Immature natural killer cell (primary cell): ENCODE data around the gene CYP19A1. TPM values are rescaled to one million over a fixed set of nuclear protein-coding genes. Genes with fewer than 3 reads are reported as not detected.

ENCODE experiments used
- DNase-seq, 3 donors: peaks; one replicate each; pipeline ENCODE4 v3.0.0; 2022; ENCODE audit warnings: mixed read lengths in 1 of 3
- H3K27ac Mint-ChIP-seq, 6 donors: one replicate each; pipeline ENCODE4 v1.8.0; 2020; ENCODE audit warnings: mixed read lengths in 6 of 6, mild to moderate bottlenecking in 5 of 6, inconsistent platforms in 4 of 6, moderate library complexity in 3 of 6
- H3K27me3 Mint-ChIP-seq, 3 donors: one replicate each; pipeline ENCODE4 v1.8.0; 2020 to 2021; ENCODE audit warnings: low read depth in 3 of 3, mild to moderate bottlenecking in 3 of 3, mixed read lengths in 3 of 3, moderate library complexity in 3 of 3, inconsistent platforms in 1 of 3
- H3K36me3 Mint-ChIP-seq, 3 donors: one replicate each; pipeline ENCODE4 v1.8.0; 2020; ENCODE audit warnings: mixed read lengths in 3 of 3, inconsistent platforms in 2 of 3, mild to moderate bottlenecking in 2 of 3
- H3K4me1 Mint-ChIP-seq, 2 donors: one replicate each; pipeline ENCODE4 v1.8.0; 2020; ENCODE audit warnings: inconsistent platforms in 2 of 2, mild to moderate bottlenecking in 2 of 2, mixed read lengths in 2 of 2, moderate library complexity in 1 of 2
- H3K4me3 Mint-ChIP-seq, 5 donors: one replicate each; pipeline ENCODE4 v1.8.0; 2020; ENCODE audit warnings: mild to moderate bottlenecking in 5 of 5, mixed read lengths in 5 of 5, inconsistent platforms in 3 of 5, moderate library complexity in 3 of 5
- H3K9me3 Mint-ChIP-seq, 6 donors: one replicate each; pipeline ENCODE4 v1.8.0; 2020; ENCODE audit warnings: mild to moderate bottlenecking in 6 of 6, mixed read lengths in 6 of 6, inconsistent platforms in 4 of 6, moderate library complexity in 3 of 6
- polyA plus RNA-seq, 3 donors: library from polyadenylated mRNA; unstranded; fragments of 300-500 nt; fragmentation: Illumina TruSeq; gene quantifications; one replicate each; pipeline ENCODE4 v1.2.3, GENCODE V29; 2021

Gene CYP19A1
- polyA plus RNA-seq, 3 donors from 2014 or later = not detected

DNA sequence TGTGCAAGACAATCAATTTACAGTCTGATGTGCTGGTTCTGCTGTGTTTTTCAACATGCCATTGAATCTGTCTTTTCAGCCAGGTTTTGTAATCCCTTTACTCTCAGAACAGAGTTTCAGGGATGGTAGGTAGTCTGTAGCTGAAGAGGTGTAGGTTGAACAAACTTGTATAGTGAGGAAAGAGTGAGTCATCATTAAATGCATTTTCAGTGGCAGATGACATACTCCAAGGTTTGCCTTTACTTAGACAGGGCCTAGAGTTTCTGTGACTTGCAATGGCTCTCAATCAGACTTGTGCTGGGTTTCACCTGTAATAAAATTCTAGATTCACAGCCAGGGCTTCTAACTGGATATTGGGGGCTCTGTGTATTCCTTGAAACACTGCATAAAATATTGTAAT is 94.6 kb downstream of the CYP19A1 start:
- H3K4me1 Mint-ChIP-seq = no peaks in the 10 kb centered on the region
- H3K36me3 Mint-ChIP-seq = no peaks in the 10 kb centered on the region
- no peak overlapping the region for H3K27ac Mint-ChIP-seq
- DNase-seq = no peak
- H3K27me3 Mint-ChIP-seq = peaks cover 2 to 7% (median 3%) of the 10 kb centered on the region in 3 donors
- H3K9me3 Mint-ChIP-seq = peaks cover 0 to 2% (median 0%) of the 10 kb centered on the region in 6 donors
- no peak overlapping the region for H3K4me3 Mint-ChIP-seq

- Mint-ChIP-seq H3K4me3 (no peak overlapping the region), H3K36me3 (no peaks in the 10 kb centered on the region), H3K9me3 (peaks cover 0 to 2% (median 0%) of the 10 kb centered on the region in 6 donors), H3K27me3 (peaks cover 2 to 8% (median 3%) of the 10 kb centered on the region in 3 donors), H3K27ac (no peak overlapping the region), H3K4me1 (no peaks in the 10 kb centered on the region)
- no peak for DNase-seq
Observed at GRCh38 chr15:51240066-51240465, 98.3 kb downstream of the CYP19A1 start.

GRCh38 chr15:51237816-51238215 is 100.6 kb downstream of the CYP19A1 start:
- Mint-ChIP-seq H3K27me3 (peaks cover 0 to 10% (median 2%) of the 10 kb centered on the region in 3 donors), H3K27ac (no peak overlapping the region), H3K36me3 (no peaks in the 10 kb centered on the region), H3K4me3 (no peak overlapping the region), H3K4me1 (no peaks in the 10 kb centered on the region), H3K9me3 (peaks cover 0 to 2% (median 0%) of the 10 kb centered on the region in 6 donors)
- DNase-seq = no peak

GRCh38 chr15:51234176-51234927 is 104.0 kb downstream of the CYP19A1 start:
- Mint-ChIP-seq H3K27me3 (peaks cover 0 to 8% (median 2%) of the 10 kb centered on the region in 3 donors), H3K27ac (no peak overlapping the region), H3K9me3 (no peaks in the 10 kb centered on the region), H3K4me1 (no peaks in the 10 kb centered on the region), H3K36me3 (no peaks in the 10 kb centered on the region), H3K4me3 (no peak overlapping the region)
- DNase-seq = no peak

DNA sequence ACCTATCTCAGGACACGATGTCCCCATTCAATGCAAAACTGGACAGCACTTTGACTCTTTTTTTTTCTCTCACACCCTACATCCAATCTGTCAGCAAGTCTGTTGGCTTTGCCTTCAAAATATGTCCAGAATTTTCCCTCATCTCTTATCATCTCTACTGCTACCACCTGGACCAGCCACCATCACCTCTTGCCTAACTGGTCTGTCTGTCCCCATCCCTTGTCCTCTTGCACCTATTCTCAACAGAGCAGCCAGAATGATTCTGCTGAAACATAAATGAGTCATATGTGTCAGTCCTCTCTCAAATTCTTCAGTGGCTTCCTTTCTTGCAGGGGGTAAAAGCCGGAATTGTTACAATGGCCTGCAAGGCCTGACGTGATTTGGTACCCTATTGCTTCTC is 105.8 kb downstream of the CYP19A1 start:
- Mint-ChIP-seq H3K27me3 (peaks cover 2 to 8% (median 3%) of the 10 kb centered on the region in 3 donors), H3K4me3 (no peak overlapping the region), H3K9me3 (no peaks in the 10 kb centered on the region), H3K4me1 (no peaks in the 10 kb centered on the region), H3K36me3 (no peaks in the 10 kb centered on the region), H3K27ac (no peak overlapping the region)
- no peak for DNase-seq

DNA sequence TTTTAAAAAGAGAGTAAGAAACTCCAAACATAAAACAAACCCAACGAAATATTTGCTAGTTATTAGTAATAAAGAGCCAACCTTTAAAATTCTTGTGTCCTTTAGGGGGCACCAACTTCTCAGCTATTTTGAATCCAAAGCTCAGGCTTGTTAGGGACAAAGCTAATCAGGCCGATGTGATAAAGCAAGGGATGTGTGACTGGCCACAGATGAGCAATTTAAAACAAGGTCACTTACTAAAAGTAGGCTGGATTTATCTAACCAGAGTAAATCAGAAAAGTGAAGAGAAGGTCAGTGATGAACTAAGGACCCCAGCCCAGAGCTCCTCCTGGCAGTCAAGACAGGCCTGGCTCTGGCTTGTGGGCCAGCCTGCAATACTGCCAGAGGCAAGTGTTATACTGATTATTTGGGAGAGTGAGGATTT is 108.5 kb downstream of the CYP19A1 start:
- peaks cover under 1 to 4% (median 3%) of the 10 kb centered on the region in 3 donors for H3K27me3 Mint-ChIP-seq
- no peaks in the 10 kb centered on the region for H3K36me3 Mint-ChIP-seq
- no peaks in the 10 kb centered on the region for H3K9me3 Mint-ChIP-seq
- no peak overlapping the region for H3K4me3 Mint-ChIP-seq
- no peak overlapping the region for H3K27ac Mint-ChIP-seq
- no peaks in the 10 kb centered on the region for H3K4me1 Mint-ChIP-seq
- no peak for DNase-seq

- Mint-ChIP-seq H3K36me3 (no peaks in the 10 kb centered on the region), H3K4me3 (no peak overlapping the region), H3K27ac (no peak overlapping the region), H3K4me1 (no peaks in the 10 kb centered on the region), H3K9me3 (no peaks in the 10 kb centered on the region), H3K27me3 (peaks cover 0 to 3% (median 1%) of the 10 kb centered on the region in 3 donors)
- DNase-seq = no peak
Observed at GRCh38 chr15:51227940-51228732, 110.3 kb downstream of the CYP19A1 start.

DNA sequence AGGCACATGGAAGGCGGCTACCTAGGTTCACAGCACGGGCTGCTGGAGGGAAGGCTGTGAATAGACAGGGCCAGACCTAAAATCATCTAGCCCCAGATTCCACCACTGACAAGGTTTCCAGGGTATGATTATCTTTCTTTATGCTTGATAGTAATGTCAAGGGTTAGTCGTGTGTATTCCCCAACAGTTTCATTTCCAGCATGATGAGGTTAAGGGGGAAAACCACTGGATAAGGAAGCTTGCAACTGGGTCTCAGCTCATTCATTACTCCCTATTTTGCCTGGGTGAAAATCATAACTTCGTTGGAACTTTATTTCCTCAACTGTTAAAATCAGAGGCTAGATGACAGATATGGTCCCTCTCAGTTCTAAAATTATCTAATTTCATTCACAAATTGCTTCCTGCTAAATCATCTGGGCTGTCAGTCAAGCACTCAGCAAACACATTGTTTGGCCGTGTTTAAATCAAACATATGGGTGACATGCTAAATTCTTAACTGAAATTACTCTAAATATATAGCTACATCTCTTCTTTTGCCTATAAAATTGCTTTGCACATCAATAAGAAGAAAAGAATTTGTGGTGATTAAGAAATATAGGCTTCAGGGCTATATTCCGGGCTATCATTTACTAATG is 111.7 kb downstream of the CYP19A1 start:
- H3K9me3 Mint-ChIP-seq = no peaks in the 10 kb centered on the region
- peaks cover 1 to 12% (median 2%) of the 10 kb centered on the region in 3 donors for H3K27me3 Mint-ChIP-seq
- H3K27ac Mint-ChIP-seq = no peak overlapping the region
- no peak for DNase-seq
- no peaks in the 10 kb centered on the region for H3K4me1 Mint-ChIP-seq
- H3K36me3 Mint-ChIP-seq = no peaks in the 10 kb centered on the region
- H3K4me3 Mint-ChIP-seq = no peak overlapping the region

GRCh38 chr15:51224428-51224827 is 114.0 kb downstream of the CYP19A1 start:
- Mint-ChIP-seq H3K27me3 (peaks cover 3 to 12% (median 4%) of the 10 kb centered on the region in 3 donors), H3K4me1 (no peaks in the 10 kb centered on the region), H3K36me3 (no peaks in the 10 kb centered on the region), H3K27ac (no peak overlapping the region), H3K9me3 (no peaks in the 10 kb centered on the region), H3K4me3 (no peak overlapping the region)
- no peak for DNase-seq

DNA sequence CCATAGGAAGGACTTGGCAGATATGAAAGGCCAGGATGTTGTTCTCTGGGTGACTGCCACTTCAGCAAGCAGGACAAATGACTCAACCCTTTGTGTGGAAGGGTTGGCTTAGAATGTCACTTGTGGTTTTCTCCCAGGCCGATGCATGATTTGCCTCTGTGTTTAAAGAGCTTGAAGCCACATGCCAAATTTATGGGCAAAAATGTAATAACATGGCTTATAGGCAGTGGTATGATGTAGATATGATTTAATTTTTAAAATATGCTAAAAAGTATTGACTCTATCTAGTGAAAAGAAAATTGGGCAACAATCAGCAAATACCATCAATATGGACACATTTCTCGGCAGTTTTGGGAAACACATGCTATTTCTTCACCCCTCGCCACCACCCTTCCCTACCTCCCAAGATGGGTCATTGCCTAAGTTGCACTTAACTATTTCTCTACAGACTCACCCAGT is 114.6 kb downstream of the CYP19A1 start:
- H3K9me3 Mint-ChIP-seq = no peaks in the 10 kb centered on the region
- H3K27ac Mint-ChIP-seq = no peak overlapping the region
- H3K4me3 Mint-ChIP-seq = no peak overlapping the region
- H3K36me3 Mint-ChIP-seq = no peaks in the 10 kb centered on the region
- H3K4me1 Mint-ChIP-seq = no peaks in the 10 kb centered on the region
- DNase-seq = no peak
- peaks cover 3 to 12% (median 4%) of the 10 kb centered on the region in 3 donors for H3K27me3 Mint-ChIP-seq

DNA sequence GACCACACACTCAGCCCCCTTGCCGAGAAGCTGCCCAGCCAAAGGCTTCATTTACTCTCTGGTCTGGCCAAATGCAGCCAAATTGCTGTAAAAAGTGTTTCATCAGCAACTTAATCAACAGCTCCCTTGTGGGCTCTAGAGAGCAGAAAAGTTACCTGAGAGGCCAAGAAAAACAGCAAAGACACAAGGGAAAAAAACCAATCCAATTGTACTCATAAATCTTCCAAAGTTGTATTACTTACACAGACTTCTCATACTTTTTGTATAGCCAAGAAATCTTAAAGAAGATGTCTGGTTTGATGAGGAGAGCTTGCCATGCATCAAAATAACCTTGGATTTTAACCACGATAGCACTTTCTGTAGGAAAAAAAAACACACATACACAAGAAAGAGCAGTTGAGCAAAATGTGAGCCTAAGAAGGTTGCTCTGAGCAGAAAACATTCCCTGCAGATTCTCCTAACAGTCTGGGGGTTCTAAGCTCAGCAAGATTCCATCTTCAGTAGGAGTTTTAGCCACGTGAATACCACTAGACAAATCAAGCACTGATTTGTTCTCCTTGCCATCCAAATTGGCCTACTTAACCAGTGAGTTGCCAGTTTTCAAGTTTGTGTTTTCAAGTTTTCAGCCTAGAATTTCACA is 120.0 kb downstream of the CYP19A1 start:
- Mint-ChIP-seq H3K9me3 (no peaks in the 10 kb centered on the region), H3K36me3 (no peaks in the 10 kb centered on the region), H3K27me3 (peaks cover 2 to 10% (median 6%) of the 10 kb centered on the region in 3 donors), H3K4me1 (no peaks in the 10 kb centered on the region), H3K4me3 (no peak overlapping the region), H3K27ac (no peak overlapping the region)
- DNase-seq = no peak

- no peaks in the 10 kb centered on the region for H3K4me1 Mint-ChIP-seq
- H3K27me3 Mint-ChIP-seq = peaks cover 2% of the 10 kb centered on the region in 3 donors
- H3K9me3 Mint-ChIP-seq = peaks cover 0 to 3% (median 0%) of the 10 kb centered on the region in 6 donors
- no peak overlapping the region for H3K27ac Mint-ChIP-seq
- no peak for DNase-seq
- H3K4me3 Mint-ChIP-seq = no peak overlapping the region
- no peaks in the 10 kb centered on the region for H3K36me3 Mint-ChIP-seq
Observed at GRCh38 chr15:51212909-51213308, 125.5 kb downstream of the CYP19A1 start.

GRCh38 chr15:51212239-51212638 is 126.2 kb downstream of the CYP19A1 start:
- H3K9me3 Mint-ChIP-seq = peaks cover 0 to 3% (median 0%) of the 10 kb centered on the region in 6 donors
- no peak overlapping the region for H3K27ac Mint-ChIP-seq
- H3K4me3 Mint-ChIP-seq = no peak overlapping the region
- peaks cover 2% of the 10 kb centered on the region in 3 donors for H3K27me3 Mint-ChIP-seq
- no peaks in the 10 kb centered on the region for H3K36me3 Mint-ChIP-seq
- H3K4me1 Mint-ChIP-seq = no peaks in the 10 kb centered on the region
- no peak for DNase-seq
